H1 (cell line): ENCODE measurements around the gene TSC22D1. TPM values are rescaled to one million over a fixed set of nuclear protein-coding genes. Genes with fewer than 3 reads are reported as not detected.

Source experiments
- RFX5 ChIP-seq: IDR thresholded peaks from 2 replicates; pipeline ENCODE4 v1.6.1; 2011; ENCODE audit warnings: low read depth, low read length, improper control_type of control experiment, borderline replicate concordance
- polyA plus RNA-seq, 7 experiments: library from polyadenylated mRNA; depleted of rRNA in 3 of 7; stranded (reverse) in 5 of 7; unstranded in 2 of 7; fragments of >200 nt in 5 of 7; fragments of 200-250 nt in 2 of 7; gene quantifications; 1 replicate in 5 of 7; 2 replicates in 1 of 7; 4 replicates in 1 of 7; pipeline versions ENCODE4 v1.2.1 to v1.2.3, GENCODE V29; 2011 to 2013; ENCODE audit warnings: missing spikeins in 2 of 7, mixed read lengths in 2 of 7
- total RNA-seq: library from RNA; stranded (reverse); fragmentation: NEBNext Ultra II Directional; extraction: Animal tissue kit (Norgen Biotek cat#: 25700); gene quantifications from 2 replicates; pipeline ENCODE4 v1.2.1, GENCODE V29; 2021

TSC22D1 gene
- total and polyA plus RNA-seq, 2 of the 8 experiments (the other 6 are each of a cell fraction or from before 2014, with no cell fraction given), result 52.6 to 80.9 TPM

GRCh38 chr13:44410328-44410859 lies 165.7 kb downstream of the TSC22D1 start (continued):
- no peak for TF ChIP-seq RFX5
